NT2/D1 (cell line): ENCODE measurements around the gene HOXC6.

Source experiments
- DNase-seq: peaks from one replicate; pipeline ENCODE4 v3.0.0-alpha.2; 2011; ENCODE audit warnings: low read depth, low spot score
- H3K27me3 ChIP-seq: 2 replicates; pipeline ENCODE4 v1.6.0; 2011; ENCODE audit warnings: mild to moderate bottlenecking; ENCODE audit not compliant: insufficient read length, insufficient read depth
- H3K36me3 ChIP-seq: 2 replicates; pipeline ENCODE4 v1.6.1; 2011; ENCODE audit warnings: mild to moderate bottlenecking, low read length, mixed read lengths; ENCODE audit not compliant: insufficient read depth, insufficient read length
- H3K4me1 ChIP-seq: 2 replicates; pipeline ENCODE4 v1.5.1; 2011; ENCODE audit not compliant: insufficient read depth, insufficient read length
- H3K4me3 ChIP-seq: 2 replicates; pipeline ENCODE4 v1.5.1; 2011; ENCODE audit warnings: low read depth; ENCODE audit not compliant: insufficient read length
- H3K9ac ChIP-seq: 2 replicates; pipeline ENCODE4 v1.6.0; 2011; ENCODE audit warnings: low read depth; ENCODE audit not compliant: insufficient read length
- H3K9me3 ChIP-seq: 2 replicates; pipeline ENCODE4 v1.5.1; 2011; ENCODE audit warnings: mild to moderate bottlenecking, low read length; ENCODE audit not compliant: insufficient read depth
- SUZ12 ChIP-seq: IDR thresholded peaks from 2 replicates; pipeline ENCODE4 v1.6.1; 2011; ENCODE audit not compliant: insufficient read length, insufficient read depth; ENCODE audit errors: extremely low read depth
- YY1 ChIP-seq: IDR thresholded peaks from 2 replicates; pipeline ENCODE4 v1.6.1; 2011; ENCODE audit not compliant: insufficient read length, insufficient read depth
- ZNF274 ChIP-seq: IDR thresholded peaks from 2 replicates; pipeline ENCODE4 v1.6.1; 2011; ENCODE audit warnings: mild to moderate bottlenecking, low read depth, low read length

Gene HOXC6

DNA sequence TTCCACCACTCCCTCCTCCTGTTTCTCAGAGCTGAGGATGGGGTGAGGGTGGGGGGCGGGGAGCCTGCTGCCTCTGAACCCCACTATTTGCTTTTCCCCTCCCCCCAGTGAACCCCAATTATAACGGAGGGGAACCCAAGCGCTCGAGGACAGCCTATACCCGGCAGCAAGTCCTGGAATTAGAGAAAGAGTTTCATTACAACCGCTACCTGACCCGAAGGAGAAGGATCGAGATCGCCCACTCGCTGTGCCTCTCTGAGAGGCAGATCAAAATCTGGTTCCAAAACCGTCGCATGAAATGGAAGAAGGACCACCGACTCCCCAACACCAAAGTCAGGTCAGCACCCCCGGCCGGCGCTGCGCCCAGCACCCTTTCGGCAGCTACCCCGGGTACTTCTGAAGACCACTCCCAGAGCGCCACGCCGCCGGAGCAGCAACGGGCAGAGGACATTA is 26.5 kb downstream of the HOXC6 start:
- Histone ChIP-seq H3K27me3 (peaks cover 98% of the 10 kb centered on the region), H3K9me3 (no peaks in the 10 kb centered on the region), H3K4me1 (peaks cover 20% of the 10 kb centered on the region), H3K36me3 (no peaks in the 10 kb centered on the region), H3K4me3 (no peak overlapping the region), H3K9ac (no peak overlapping the region)
- TF ChIP-seq ZNF274: no peak
- TF ChIP-seq SUZ12: peak; percentile 75
- TF ChIP-seq YY1: no peak
- DNase-seq: no peak

- no peak overlapping the region for H3K9ac ChIP-seq
- peaks cover 98% of the 10 kb centered on the region for H3K27me3 ChIP-seq
- H3K4me3 ChIP-seq: no peak overlapping the region
Measured at GRCh38 chr12:54055552-54055951, 27.3 kb downstream of the HOXC6 start.

GRCh38 chr12:54056110-54056509 is 27.9 kb downstream of the HOXC6 start:
- peaks cover 95% of the 10 kb centered on the region for H3K27me3 ChIP-seq
- no peak overlapping the region for H3K9ac ChIP-seq
- H3K36me3 ChIP-seq: no peaks in the 10 kb centered on the region
- peaks cover 20% of the 10 kb centered on the region for H3K4me1 ChIP-seq
- DNase-seq: no peak
- no peaks in the 10 kb centered on the region for H3K9me3 ChIP-seq
- no peak for TF ChIP-seq SUZ12
- TF ChIP-seq ZNF274: no peak
- TF ChIP-seq YY1: no peak
- no peak overlapping the region for H3K4me3 ChIP-seq

More at GRCh38 chr12:54055552-54055951, 27.3 kb downstream of the HOXC6 start:
- H3K9me3 ChIP-seq: no peaks in the 10 kb centered on the region
- no peaks in the 10 kb centered on the region for H3K36me3 ChIP-seq
- no peak for TF ChIP-seq ZNF274
- TF ChIP-seq SUZ12: no peak
- no peak for TF ChIP-seq YY1
- H3K4me1 ChIP-seq: peaks cover 20% of the 10 kb centered on the region
- DNase-seq: no peak

DNA sequence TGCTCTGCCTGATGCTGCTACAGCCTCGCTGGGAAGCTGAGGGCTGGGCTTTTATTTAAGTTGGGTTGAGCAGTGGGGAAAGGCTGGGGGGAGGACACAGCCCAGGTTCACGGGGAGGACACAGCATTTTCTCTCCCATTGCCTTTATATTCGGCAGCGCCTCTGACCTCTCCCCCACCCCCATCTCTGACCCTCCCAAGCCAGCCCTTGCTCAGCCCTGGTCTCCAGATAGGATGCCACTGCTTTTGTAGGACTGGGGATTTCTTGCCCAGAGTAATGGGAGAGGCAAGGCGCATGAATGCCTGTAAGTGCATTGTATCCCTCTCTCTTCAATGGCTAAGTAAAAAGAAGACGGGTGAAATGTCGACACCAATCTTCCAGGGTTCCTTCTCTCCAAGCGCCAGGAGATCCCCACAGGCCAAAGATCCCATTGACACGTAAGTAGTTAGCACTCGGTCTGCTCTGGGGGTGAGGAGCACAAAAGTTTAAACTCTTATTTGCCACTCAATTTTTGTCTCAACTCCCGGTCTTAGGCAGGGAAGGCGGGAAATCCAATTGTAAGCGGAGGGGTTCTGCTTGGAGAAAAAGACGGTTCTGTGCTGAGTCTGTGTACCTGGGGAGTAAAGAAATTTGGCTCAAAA is 30.0 kb downstream of the HOXC6 start:
- DNase-seq: no peak
- peaks cover 13% of the 10 kb centered on the region for H3K4me1 ChIP-seq
- no peaks in the 10 kb centered on the region for H3K36me3 ChIP-seq
- H3K9ac ChIP-seq: no peak overlapping the region
- no peaks in the 10 kb centered on the region for H3K9me3 ChIP-seq
- peaks cover 79% of the 10 kb centered on the region for H3K27me3 ChIP-seq
- no peak overlapping the region for H3K4me3 ChIP-seq
- TF ChIP-seq ZNF274 (no peak), SUZ12 (no peak), YY1 (no peak)

DNA sequence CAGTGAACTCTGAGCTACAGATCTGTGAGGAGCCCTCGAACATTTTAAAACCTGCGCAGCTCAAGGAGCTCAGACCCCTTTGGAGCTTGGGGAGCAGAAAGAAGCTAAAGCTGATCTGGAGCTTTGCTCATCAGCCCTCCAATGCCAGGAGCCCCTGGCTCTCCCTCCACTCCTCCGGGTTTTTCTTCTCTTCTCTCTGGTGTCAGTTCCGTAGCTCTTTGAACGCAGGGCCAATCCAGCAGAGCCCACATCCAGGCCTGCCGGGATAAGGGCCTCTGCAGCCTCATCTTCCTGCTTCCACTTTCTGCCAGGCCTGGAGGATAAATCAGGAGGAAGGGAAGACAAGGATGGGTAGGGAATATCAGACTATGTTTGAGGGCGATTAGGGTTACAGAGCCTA is 31.4 kb downstream of the HOXC6 start:
- H3K9me3 ChIP-seq: no peaks in the 10 kb centered on the region
- no peak overlapping the region for H3K4me3 ChIP-seq
- no peak overlapping the region for H3K9ac ChIP-seq
- H3K36me3 ChIP-seq: no peaks in the 10 kb centered on the region
- DNase-seq: no peak
- peaks cover 11% of the 10 kb centered on the region for H3K4me1 ChIP-seq
- peaks cover 71% of the 10 kb centered on the region for H3K27me3 ChIP-seq
- TF ChIP-seq ZNF274: no peak
- no peak for TF ChIP-seq YY1
- no peak for TF ChIP-seq SUZ12

GRCh38 chr12:54060174-54060974 is 32.1 kb downstream of the HOXC6 start:
- no peaks in the 10 kb centered on the region for H3K9me3 ChIP-seq
- no peak for DNase-seq
- H3K9ac ChIP-seq: no peak overlapping the region
- no peak for TF ChIP-seq ZNF274
- no peak for TF ChIP-seq SUZ12
- no peak for TF ChIP-seq YY1
- peaks cover 9% of the 10 kb centered on the region for H3K4me1 ChIP-seq
- no peaks in the 10 kb centered on the region for H3K36me3 ChIP-seq
- H3K27me3 ChIP-seq: peaks cover 66% of the 10 kb centered on the region
- no peak overlapping the region for H3K4me3 ChIP-seq

GRCh38 chr12:54060975-54061778 is 32.9 kb downstream of the HOXC6 start:
- peaks cover 9% of the 10 kb centered on the region for H3K4me1 ChIP-seq
- H3K36me3 ChIP-seq: no peaks in the 10 kb centered on the region
- H3K27me3 ChIP-seq: peaks cover 66% of the 10 kb centered on the region
- DNase-seq: no peak
- H3K4me3 ChIP-seq: no peak overlapping the region
- no peak overlapping the region for H3K9ac ChIP-seq
- TF ChIP-seq SUZ12: no peak
- TF ChIP-seq ZNF274: no peak
- no peak for TF ChIP-seq YY1
- H3K9me3 ChIP-seq: no peaks in the 10 kb centered on the region
